NCI-H69 (cell line): ENCODE measurements around the gene NOC4L.

ENCODE experiments used
- DNase-seq: peaks from one replicate; lab custom pipeline; 2025; lab: John Stamatoyannopoulos, UW

The NOC4L gene

DNA sequence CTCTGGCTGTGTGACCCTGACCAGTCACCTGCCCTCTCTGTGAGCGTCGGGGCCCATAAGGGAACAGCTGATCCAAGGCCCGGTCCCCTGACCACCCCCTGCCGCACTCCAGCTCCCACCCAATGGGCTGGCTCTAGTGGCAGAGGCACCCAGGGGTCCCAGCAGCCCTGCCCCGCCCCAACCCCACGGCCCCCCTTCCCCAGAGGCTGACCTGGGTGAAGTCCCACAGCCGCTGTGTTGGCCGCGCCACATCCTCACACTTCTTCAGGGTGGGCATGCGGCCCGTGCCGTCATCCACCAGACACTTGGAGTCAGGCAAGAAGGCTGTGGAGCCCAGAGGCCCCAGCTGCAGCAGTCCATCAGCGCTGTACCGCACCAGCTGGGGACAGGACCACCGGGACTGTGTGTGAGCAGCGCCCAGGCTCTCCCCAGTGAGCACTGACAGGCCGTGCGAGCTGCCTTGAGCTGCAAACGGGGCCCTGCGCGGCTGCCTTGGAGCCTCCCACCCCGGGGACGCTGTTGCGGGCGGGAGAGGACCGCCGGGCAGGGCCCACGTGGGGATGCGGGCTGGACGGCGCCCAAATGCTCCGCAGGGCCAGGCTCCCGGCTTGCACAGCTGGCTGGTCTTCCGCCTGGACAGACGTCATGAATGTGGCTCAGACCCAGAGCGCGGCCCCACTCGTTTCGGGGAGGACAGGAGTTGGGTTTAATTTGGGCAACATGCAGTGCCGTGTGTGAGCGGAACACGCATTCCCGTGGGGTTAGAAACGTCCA lies 53.5 kb downstream of the NOC4L start:
- no peak for DNase-seq

DNA sequence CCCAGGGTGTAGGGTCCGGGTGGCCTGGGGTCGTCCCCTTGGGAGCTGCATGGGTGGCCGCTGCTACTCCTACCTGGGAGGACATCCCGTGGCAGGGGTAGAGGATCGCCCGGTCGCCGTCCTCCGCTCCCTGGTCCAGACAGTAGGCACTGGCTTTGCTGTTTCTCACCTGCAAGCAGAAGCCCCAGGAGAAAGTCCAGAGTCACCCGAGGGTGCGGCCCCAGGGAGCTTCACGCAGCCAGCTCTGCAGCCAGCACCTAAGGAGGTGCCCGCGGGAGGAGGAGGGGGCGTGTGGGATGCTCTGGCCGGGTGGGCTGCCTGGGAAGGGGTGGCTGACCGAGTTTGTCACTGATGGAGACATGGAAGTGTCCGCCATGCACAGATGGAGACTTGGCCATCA lies 54.8 kb downstream of the NOC4L start:
- DNase-seq = no peak

- DNase-seq = no peak
Measured at GRCh38 chr12:132199526-132200319, 55.5 kb downstream of the NOC4L start.

DNA sequence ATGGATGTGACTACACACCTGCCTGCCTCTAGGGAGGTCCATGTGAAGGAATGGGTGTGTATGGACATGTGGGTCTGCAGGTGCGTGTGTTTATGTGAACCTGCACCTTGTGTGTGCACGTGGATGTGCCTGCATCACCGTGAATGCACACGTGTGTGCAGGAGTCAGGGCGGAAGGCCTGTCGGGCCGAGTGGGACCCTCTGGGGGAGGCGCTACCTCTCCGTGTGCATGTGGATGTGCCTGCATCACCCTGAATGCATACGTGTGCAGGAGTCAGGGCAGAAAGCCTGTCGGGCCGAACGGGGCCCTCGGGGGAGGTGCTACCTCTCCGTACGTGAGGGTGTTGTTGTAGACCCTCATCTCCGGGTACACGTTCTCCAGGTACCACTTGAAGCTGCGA lies 56.5 kb downstream of the NOC4L start:
- no peak for DNase-seq

DNA sequence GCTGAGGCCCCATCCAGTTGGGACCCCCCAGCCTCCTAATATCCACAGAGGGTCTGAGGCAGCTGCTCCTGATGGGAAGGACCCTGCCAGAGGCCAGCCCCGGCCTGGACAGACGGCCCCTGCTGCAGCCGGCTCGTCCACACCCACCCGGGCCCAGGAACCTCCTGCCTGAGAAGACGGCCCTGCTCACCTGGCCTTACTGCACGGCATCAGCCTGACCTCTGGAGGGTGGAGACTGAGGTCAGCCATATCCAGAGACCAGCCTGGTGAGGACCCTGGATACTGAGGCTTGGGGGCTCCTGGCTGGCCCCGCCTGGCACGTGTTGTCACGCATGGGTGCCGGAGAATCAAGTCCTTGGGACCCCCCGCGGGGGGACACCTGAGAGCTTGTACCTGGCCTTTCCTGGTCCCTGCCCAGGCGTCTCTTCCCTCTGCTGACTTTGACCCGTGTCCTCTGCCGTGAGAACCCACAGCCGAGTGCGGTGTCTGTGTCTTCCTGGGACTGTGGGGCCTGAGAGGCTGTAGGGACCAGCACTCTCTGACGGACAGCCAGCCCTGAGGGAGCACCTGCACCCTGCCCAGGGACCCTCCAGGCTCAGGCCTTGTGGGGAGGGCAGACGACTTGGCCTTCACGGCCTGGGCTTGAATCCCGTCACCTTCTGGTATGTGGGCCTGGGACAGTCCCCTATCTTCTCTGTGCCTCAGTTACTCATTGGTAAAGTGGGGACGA lies 57.3 kb downstream of the NOC4L start:
- no peak for DNase-seq
